Mucosa of descending colon (tissue), 3 donors: ENCODE measurements around the gene MYRIP. TPM values are rescaled to one million over a fixed set of nuclear protein-coding genes. Genes with fewer than 3 reads are reported as not detected.

Source experiments
- ATAC-seq: fragments of 200-7000 bp; cut with Tn5 transposase; one replicate; pipeline ENCODE4 v1.9.1; 2020; ENCODE audit warnings: mild to moderate bottlenecking, moderate library complexity
- DNase-seq, 3 donors: peaks; one replicate each; pipeline ENCODE4 v3.0.0-alpha.2; 2020
- H3K36me3 ChIP-seq: fragments of 200-600 bp; one replicate; pipeline ENCODE4 v1.8.0; 2021; ENCODE audit warnings: low read depth, mild to moderate bottlenecking
- H3K4me1 ChIP-seq: fragments of 200-600 bp; one replicate; pipeline ENCODE4 v1.8.0; 2021; ENCODE audit warnings: low read depth, mild to moderate bottlenecking
- H3K4me3 ChIP-seq: fragments of 200-600 bp; one replicate; pipeline ENCODE4 v1.8.0; 2021; ENCODE audit warnings: mild to moderate bottlenecking
- H3K9me3 ChIP-seq: fragments of 200-600 bp; one replicate; pipeline ENCODE4 v1.8.0; 2021; ENCODE audit warnings: mild to moderate bottlenecking
- CTCF ChIP-seq: fragments of 200-600 bp; IDR thresholded peaks from one replicate; pipeline ENCODE4 v1.8.0; 2022; ENCODE audit warnings: antibody characterized with exemption, mild to moderate bottlenecking
- intact Hi-C, 2 donors: fragments of 100-400 bp; cut with DNase I in 1 of 2; cut with micrococcal nuclease in 1 of 2; formaldehyde crosslinking; loops; one replicate each; pipeline versions ENCODE4 v1.11.0 to v1.11.1; 2022; cut with DNase I, micrococcal nuclease
- total RNA-seq, 3 donors: library from RNA; stranded (reverse); fragmentation: NEBNext Ultra II Directional in 2 of 3; extraction: Animal tissue kit (Norgen Biotek cat#: 25700) in 2 of 3; gene quantifications; one replicate each; pipeline versions ENCODE4 v1.2.1 to v1.2.4, GENCODE V29; 2021 to 2023
- donor health status: DM: no; HTN: no; CAD: no; lungs with moderate emphysema.
- donor health status: DM: no; HTN: no; CAD: no.
- donor health status: DM: no; HTN: yes; CAD: no.

MYRIP gene
- total RNA-seq, 3 donors from 2014 or later: 7.2 to 11.2 (median 9.9) TPM

GRCh38 chr3:39907981-39908380 lies 98.6 kb downstream of the MYRIP start:
- peak; percentile 87 for ATAC-seq

GRCh38 chr3:39910135-39910534 lies 100.7 kb downstream of the MYRIP start:
- no peaks in the 10 kb centered on the region for H3K36me3 ChIP-seq
- ATAC-seq: no peak
- intact Hi-C loops: no loop called here
- H3K9me3 ChIP-seq: no peaks in the 10 kb centered on the region
- no peak for TF ChIP-seq CTCF
- peaks cover 13% of the 10 kb centered on the region for H3K4me1 ChIP-seq
- no peak overlapping the region for H3K4me3 ChIP-seq
- no peak for DNase-seq

More at GRCh38 chr3:39907981-39908380, 98.6 kb downstream of the MYRIP start:
- Histone ChIP-seq H3K4me3 (no peak overlapping the region), H3K36me3 (no peaks in the 10 kb centered on the region), H3K9me3 (no peaks in the 10 kb centered on the region), H3K4me1 (peaks cover 13% of the 10 kb centered on the region)
- no peak for TF ChIP-seq CTCF
- DNase-seq: peak; percentile 46 to 55 (median 53)
- intact Hi-C loops: no loop called here

- intact Hi-C loops: no loop called here
- no peaks in the 10 kb centered on the region for H3K9me3 ChIP-seq
- H3K4me3 ChIP-seq: no peak overlapping the region
- ATAC-seq: peak; percentile 78
- H3K4me1 ChIP-seq: peaks cover 13% of the 10 kb centered on the region
- DNase-seq: no peak
- TF ChIP-seq CTCF: no peak
- H3K36me3 ChIP-seq: no peaks in the 10 kb centered on the region
Observed at GRCh38 chr3:39910826-39911464, 101.5 kb downstream of the MYRIP start.

- H3K36me3 ChIP-seq: no peaks in the 10 kb centered on the region
- peak in 2 of 3 donors; percentile 20 to 34 for DNase-seq
- ATAC-seq: peak; percentile 48
- H3K9me3 ChIP-seq: no peaks in the 10 kb centered on the region
- no peak overlapping the region for H3K4me3 ChIP-seq
- intact Hi-C loops: no loop called here
- no peak for TF ChIP-seq CTCF
- H3K4me1 ChIP-seq: peaks cover 13% of the 10 kb centered on the region
Observed at GRCh38 chr3:39911465-39912309, 102.3 kb downstream of the MYRIP start.

- ATAC-seq (no peak), DNase-seq (no peak)
- no peak overlapping the region for H3K4me3 ChIP-seq
- TF ChIP-seq CTCF: no peak
- peaks cover 8% of the 10 kb centered on the region for H3K4me1 ChIP-seq
- H3K9me3 ChIP-seq: no peaks in the 10 kb centered on the region
- intact Hi-C loops: no loop called here
- no peaks in the 10 kb centered on the region for H3K36me3 ChIP-seq
Observed at GRCh38 chr3:39915027-39915426, 105.6 kb downstream of the MYRIP start.
